Measurements from ENCODE around the gene CSH2. TPM values are rescaled to one million over a fixed set of nuclear protein-coding genes. Genes with fewer than 3 reads are reported as not detected.

CSH2 gene
- total and polyA plus RNA-seq, 2 of the 13 experiments (the other 11 are each of a cell fraction or from before 2014, with no cell fraction given) = not detected

- TF ChIP-seq ZNF567 (CRISPR knock-in tag; IDR thresholded peaks at IDR 0.05; ENCODE audit: borderline replicate concordance) (no peak), ZFP37 (CRISPR knock-in tag; IDR thresholded peaks at IDR 0.05; ENCODE audit: borderline replicate concordance) (no peak), RERE (CRISPR knock-in tag; IDR thresholded peaks at IDR 0.05; ENCODE audit: low read depth) (no peak), TGIF2 (CRISPR knock-in tag; IDR thresholded peaks at IDR 0.05) (no peak), SOX13 (IDR thresholded peaks at IDR 0.05) (no peak), SOX13 (CRISPR knock-in tag; conservative IDR thresholded peaks at IDR 0.05 in 1 of 2, IDR thresholded peaks at IDR 0.05 in 1 of 2) (0 out of 4 replicates have a peak, but pooled peaks of 1 of the 2 experiments have one; percentile 34), MAF1 (CRISPR knock-in tag; IDR thresholded peaks at IDR 0.05; ENCODE audit: borderline replicate concordance) (no peak), SKI (IDR thresholded peaks at IDR 0.05; ENCODE audit: partially characterized antibody) (no peak), SMC3 (IDR thresholded peaks at IDR 0.05; ENCODE audit: low read length) (no peak), ARNT (IDR thresholded peaks at IDR 0.05) (no peak), ZNF343 (CRISPR knock-in tag; IDR thresholded peaks at IDR 0.05) (no peak), SAP130 (CRISPR knock-in tag; IDR thresholded peaks at IDR 0.05; ENCODE audit: low read depth) (peak; percentile 60; the same call in 1 of the 2 replicates), HIC2 (CRISPR knock-in tag; IDR thresholded peaks at IDR 0.05; ENCODE audit: low read depth) (no peak), ZNF563 (CRISPR knock-in tag; IDR thresholded peaks at IDR 0.05) (no peak), TBX3 (IDR thresholded peaks at IDR 0.05; ENCODE audit: borderline replicate concordance) (no peak), POLR2G (IDR thresholded peaks at IDR 0.05; ENCODE audit: low read depth, low read length) (no peak), NR2F2 (IDR thresholded peaks at IDR 0.05; ENCODE audit: borderline replicate concordance, low read depth) (peak; percentile 25; the same call in 1 of the 2 replicates), ZXDC (CRISPR knock-in tag; IDR thresholded peaks at IDR 0.05) (no peak), KLF16 (CRISPR knock-in tag; IDR thresholded peaks at IDR 0.05) (no peak), ZBTB7A (CRISPR knock-in tag; IDR thresholded peaks at IDR 0.05) (no peak), ZNF678 (CRISPR knock-in tag; IDR thresholded peaks at IDR 0.05) (no peak)
Observed at GRCh38 chr17:63854709-63855108, 18.8 kb downstream of the CSH2 start (continued).
